HT1080 (cell line): ENCODE data around the gene ONECUT3. TPM values are rescaled to one million over a fixed set of nuclear protein-coding genes. Genes with fewer than 3 reads are reported as not detected.
"Not testable (repeated sequence)": the region's sequence is repeated elsewhere in the genome, so short reads cannot be mapped to it uniquely, and the experiment has no call there.

Experiments used
- DNase-seq: peaks from one replicate; pipeline ENCODE4 v3.0.0-alpha.2; 2015; ENCODE audit warnings: low read depth
- total RNA-seq: library from RNA; depleted of rRNA; stranded (reverse); fragments of >200 nt; shearing (Covaris generic); gene quantifications from 2 replicates; pipeline ENCODE4 v1.2.3, GENCODE V29; 2014

ONECUT3 gene
- total RNA-seq, 1 experiment from 2014 or later, result not detected

GRCh38 chr19:1790054-1790792 is 36.9 kb downstream of the ONECUT3 start:
- no peak for DNase-seq

- DNase-seq, result no peak
Measured at GRCh38 chr19:1791879-1792278, 38.6 kb downstream of the ONECUT3 start.

GRCh38 chr19:1794424-1795172 is 41.3 kb downstream of the ONECUT3 start:
- no peak for DNase-seq

GRCh38 chr19:1796395-1797142 is 43.3 kb downstream of the ONECUT3 start:
- no peak for DNase-seq

- DNase-seq, result not testable (repeated sequence)
Measured at GRCh38 chr19:1797313-1797712, 44.0 kb downstream of the ONECUT3 start.

- no peak for DNase-seq
Measured at GRCh38 chr19:1799695-1800342, 46.5 kb downstream of the ONECUT3 start.

- DNase-seq, result no peak
Measured at GRCh38 chr19:1804858-1805257, 51.6 kb downstream of the ONECUT3 start.

GRCh38 chr19:1805401-1806183 is 52.3 kb downstream of the ONECUT3 start:
- no peak for DNase-seq

GRCh38 chr19:1806184-1807029 is 53.1 kb downstream of the ONECUT3 start:
- DNase-seq, result no peak

- DNase-seq, result no peak
Measured at GRCh38 chr19:1807030-1807694, 53.9 kb downstream of the ONECUT3 start.

- no peak for DNase-seq
Measured at GRCh38 chr19:1807695-1808394, 54.5 kb downstream of the ONECUT3 start.

- DNase-seq, result no peak
Measured at GRCh38 chr19:1808395-1808731, 55.1 kb downstream of the ONECUT3 start.

GRCh38 chr19:1809678-1810077 is 56.4 kb downstream of the ONECUT3 start:
- DNase-seq, result no peak

GRCh38 chr19:1810439-1811160 is 57.3 kb downstream of the ONECUT3 start:
- no peak for DNase-seq

- peak; percentile 85 for DNase-seq
Measured at GRCh38 chr19:1811472-1811894, 58.2 kb downstream of the ONECUT3 start.

GRCh38 chr19:1811942-1812425 is 58.7 kb downstream of the ONECUT3 start, which contains the start of gene ATP8B3:
ATP8B3 (minus strand) TSS chr19:1812276; CDS start chr19:1811736, 540 bp downstream.
- peak; percentile 21 for DNase-seq

GRCh38 chr19:1812426-1813191 is 59.3 kb downstream of the ONECUT3 start:
- DNase-seq, result peak; percentile 97
